ENCODE measurements around the gene POFUT1.
A peak's percentile ranks its signal among the peaks of the same experiment; 100 is the strongest.
"Not testable (repeated sequence)": the region's sequence is repeated elsewhere in the genome, so short reads cannot be mapped to it uniquely, and the experiment has no call there.

POFUT1 gene

GRCh38 chr20:32207626-32208498 is at the start of gene POFUT1, which contains the start of gene PLAGL2:
Gene POFUT1 (plus strand): TSS chr20:32207880. CDS start chr20:32207942, 62 bp downstream.
Gene PLAGL2 (minus strand): TSS chr20:32207743. CDS start chr20:32202178, 5,565 bp downstream.
- DNase-seq (ENCODE audit: low read depth), result peak; percentile 78

GRCh38 chr20:32158351-32158750 is 49.3 kb upstream of the POFUT1 start:
- DNase-seq (ENCODE audit: low read depth), result no peak

DNA sequence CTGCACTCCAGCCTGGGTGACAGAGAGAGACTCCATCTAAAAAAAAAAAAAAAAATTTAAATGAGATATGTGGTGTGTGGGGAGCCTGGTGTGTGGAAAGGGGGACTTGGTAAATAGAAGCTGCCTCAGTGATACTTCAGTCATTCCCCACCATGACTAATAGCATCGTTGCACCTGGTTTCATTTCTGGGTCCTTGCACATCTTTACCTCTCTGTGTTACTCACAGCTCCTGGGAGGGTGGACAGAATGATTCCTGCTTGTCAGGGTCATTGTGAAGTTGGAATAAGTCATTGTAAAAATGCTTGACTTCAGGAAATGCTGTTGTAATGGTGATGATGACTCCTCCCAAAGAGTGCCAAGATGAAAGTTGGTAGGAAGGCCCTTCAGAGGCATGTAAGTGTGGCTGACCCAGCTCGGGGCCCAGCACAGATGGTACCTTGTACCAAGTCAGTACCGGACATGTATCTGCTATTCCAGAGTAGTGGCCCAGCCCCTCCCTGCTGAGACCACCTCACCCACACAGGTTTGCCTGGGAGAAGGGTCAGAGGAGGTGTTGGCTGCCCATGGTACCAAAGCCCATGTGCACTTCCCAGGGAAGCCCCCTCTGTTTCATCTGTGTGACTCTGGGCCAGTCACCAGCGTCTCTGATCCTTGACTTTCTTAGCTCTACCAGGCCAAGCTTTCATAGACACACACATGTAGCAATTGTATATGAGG is 48.6 kb upstream of the POFUT1 start:
- DNase-seq (ENCODE audit: low read depth), result no peak

- no peak for DNase-seq (ENCODE audit: low read depth)
Measured at GRCh38 chr20:32159766-32160221, 47.9 kb upstream of the POFUT1 start.

DNA sequence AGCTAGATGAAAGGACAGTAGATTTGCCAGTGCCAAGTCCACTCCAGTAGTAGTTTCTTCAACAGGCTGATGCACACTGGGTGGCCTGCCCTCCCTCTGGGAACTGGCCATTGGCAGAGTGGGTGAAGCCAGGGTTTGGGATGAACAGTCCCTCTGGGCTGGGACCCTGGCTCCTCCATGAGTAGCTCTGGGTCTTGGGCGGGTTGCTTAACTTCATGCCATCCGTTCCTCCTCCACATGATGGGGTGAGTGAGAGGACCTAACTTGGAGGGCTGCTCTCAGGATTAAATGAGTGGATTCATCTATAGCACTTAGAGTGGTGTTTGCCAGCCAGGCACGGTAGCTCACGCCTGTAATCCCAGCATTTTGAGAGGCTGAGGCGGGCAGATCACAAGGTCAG is 47.3 kb upstream of the POFUT1 start:
- no peak for DNase-seq (ENCODE audit: low read depth)

GRCh38 chr20:32162351-32162750 is 45.3 kb upstream of the POFUT1 start:
- DNase-seq (ENCODE audit: low read depth), result no peak

- DNase-seq (ENCODE audit: low read depth), result no peak
Measured at GRCh38 chr20:32163951-32164350, 43.7 kb upstream of the POFUT1 start.

DNA sequence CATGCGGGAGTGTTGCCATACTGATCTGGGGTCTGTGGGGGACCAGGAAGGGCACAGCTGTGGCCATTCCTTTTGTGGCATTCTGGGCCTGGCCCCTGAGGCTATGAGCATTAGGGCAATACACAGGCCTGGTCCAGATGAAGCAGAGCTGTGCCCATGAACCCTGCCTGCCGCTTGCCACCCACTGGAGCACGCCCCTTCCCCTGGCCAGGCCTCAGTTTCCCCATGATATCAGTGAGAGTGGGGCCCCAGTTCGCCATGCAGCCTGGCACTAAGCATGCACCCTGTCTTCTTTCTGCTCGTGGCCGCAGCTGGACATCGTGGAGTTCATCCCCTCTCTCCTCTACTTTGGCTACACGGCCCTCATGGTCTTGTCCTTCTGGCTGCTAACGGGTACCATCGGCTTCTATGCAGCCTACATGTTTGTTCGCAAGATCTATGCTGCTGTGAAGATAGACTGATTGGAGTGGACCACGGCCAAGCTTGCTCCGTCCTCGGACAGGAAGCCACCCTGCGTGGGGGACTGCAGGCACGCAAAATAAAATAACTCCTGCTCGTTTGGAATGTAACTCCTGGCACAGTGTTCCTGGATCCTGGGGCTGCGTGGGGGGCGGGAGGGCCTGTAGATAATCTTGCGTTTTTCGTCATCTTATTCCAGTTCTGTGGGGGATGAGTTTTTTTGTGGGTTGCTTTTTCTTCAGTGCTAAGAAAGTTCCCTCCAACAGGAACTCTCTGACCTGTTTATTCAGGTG is 42.5 kb upstream of the POFUT1 start:
- no peak for DNase-seq (ENCODE audit: low read depth)

DNA sequence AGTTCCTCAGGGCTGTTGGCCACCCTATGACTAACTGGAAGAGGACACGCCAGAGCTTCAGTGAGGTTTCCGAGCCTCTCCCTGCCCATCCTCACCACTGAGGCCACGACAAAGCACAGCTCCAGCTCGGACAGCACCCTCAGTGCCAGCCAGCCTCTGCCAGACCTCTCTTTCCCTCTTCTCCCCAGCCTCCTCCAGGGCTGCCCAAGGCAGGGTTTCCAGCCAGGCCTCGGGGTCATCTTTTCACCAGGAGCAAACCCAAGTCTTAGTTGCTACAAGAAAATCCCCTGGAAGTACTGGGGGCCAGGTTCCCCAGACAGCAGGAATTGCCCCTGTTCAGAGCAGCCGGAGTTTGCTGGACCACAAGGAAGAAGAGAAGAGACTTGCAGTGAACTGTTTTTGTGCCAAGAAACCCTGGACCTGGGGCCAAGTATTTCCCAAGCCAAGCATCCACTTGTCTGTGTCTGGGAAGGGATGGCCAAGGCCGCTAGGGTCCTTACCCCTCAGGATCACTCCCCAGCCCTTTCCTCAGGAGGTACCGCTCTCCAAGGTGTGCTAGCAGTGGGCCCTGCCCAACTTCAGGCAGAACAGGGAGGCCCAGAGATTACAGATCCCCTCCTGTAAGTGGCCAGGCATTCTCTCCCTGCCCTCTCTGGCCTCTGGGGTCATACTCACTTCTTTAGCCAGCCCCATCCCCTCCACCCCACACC is 41.7 kb upstream of the POFUT1 start:
- DNase-seq (ENCODE audit: low read depth), result no peak

DNA sequence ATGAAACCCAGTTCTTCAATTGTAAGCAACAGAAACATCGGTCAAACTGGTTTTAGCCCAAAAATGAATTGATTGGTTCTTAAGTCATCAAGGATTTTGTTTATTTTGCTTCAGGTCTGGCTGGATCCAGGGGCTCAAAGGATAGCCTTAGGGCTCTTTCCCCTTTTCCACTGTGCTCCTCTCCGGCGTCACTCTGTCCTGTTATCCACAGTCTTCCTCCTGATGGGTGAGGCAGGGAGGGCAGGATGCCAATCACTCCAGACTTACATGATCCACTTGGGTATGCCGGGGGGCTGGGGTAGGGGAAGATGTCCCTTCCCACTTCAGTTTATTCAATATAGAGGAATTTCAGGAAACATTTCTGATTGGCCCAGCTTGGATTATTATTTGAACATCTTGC is 40.1 kb upstream of the POFUT1 start:
- no peak for DNase-seq (ENCODE audit: low read depth)

GRCh38 chr20:32168184-32168910 is 39.3 kb upstream of the POFUT1 start:
- no peak for DNase-seq (ENCODE audit: low read depth)

GRCh38 chr20:32177696-32178095 is 30.0 kb upstream of the POFUT1 start:
- DNase-seq (ENCODE audit: low read depth), result not testable (repeated sequence)

DNA sequence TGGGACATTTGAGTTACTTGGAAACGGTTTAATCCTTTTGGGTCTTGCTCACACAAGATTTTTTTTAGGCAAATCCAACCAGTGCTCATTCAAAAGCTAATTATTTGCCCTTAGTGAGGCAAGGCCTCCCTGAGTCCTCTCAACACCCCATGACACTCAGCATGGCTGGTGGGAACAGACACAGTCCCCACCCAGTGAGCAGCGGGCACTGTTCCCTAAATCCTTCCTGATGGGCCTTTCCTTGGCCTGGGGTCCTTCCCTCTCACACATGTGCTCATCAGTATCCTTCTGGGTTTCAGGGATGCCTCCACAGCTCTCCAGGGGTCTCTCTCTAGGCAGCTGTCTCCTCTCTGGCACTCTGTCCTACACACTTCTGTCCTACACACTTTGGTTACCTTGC is 28.2 kb upstream of the POFUT1 start:
- no peak for DNase-seq (ENCODE audit: low read depth)

DNA sequence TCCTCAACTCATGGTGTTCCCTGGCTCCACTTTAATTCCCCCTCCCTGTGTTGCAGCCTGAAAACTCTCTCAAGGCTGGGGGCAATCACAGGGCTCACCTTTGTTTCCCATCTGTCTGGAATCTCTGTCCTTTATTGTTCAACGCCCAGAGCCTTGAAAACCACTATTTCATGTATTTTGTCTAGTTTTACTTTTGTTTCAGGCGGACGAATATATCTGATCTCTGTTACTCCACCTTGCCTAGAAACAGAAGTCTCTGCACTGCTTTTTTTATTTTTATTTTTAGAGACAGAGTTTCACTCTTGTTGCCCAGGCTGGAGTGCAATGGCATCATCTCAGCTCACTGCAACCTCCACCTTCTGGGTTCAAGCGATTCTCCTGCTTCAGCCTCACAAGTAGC is 27.7 kb upstream of the POFUT1 start:
- no peak for DNase-seq (ENCODE audit: low read depth)

- DNase-seq (ENCODE audit: low read depth), result no peak
Measured at GRCh38 chr20:32181606-32182005, 26.1 kb upstream of the POFUT1 start.

DNA sequence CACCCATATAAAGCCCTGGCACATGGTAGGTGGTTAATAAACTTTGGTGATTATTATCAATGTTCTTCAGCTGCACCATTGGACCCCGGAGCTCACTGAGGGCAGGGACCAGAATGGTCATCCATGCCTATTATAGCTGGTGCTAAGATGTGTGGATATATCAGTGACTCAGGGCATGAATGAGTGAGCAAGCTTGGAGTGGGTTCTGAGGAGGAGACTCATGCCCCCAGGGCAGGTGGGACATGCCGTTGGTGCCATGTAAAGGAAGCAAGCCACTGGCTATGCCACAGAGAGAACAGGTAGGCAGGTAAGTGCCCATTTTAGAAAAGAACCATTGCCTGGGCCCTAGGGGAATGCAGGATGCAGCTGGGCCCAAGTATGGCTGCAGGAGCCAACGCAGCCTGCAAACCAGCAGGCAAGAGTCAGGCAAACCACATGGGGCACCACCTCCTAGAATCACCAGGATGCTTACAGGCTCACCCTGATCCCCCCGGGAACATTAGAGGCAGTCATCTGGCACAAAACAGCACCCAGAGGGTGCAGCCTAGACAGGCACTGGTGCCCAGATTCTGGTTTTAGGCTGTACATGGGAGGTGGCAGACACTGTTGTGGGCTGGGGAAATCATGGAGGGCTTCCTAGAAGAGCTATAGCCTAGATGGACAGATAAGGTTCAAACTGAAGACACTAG is 23.6 kb upstream of the POFUT1 start:
- no peak for DNase-seq (ENCODE audit: low read depth)

DNA sequence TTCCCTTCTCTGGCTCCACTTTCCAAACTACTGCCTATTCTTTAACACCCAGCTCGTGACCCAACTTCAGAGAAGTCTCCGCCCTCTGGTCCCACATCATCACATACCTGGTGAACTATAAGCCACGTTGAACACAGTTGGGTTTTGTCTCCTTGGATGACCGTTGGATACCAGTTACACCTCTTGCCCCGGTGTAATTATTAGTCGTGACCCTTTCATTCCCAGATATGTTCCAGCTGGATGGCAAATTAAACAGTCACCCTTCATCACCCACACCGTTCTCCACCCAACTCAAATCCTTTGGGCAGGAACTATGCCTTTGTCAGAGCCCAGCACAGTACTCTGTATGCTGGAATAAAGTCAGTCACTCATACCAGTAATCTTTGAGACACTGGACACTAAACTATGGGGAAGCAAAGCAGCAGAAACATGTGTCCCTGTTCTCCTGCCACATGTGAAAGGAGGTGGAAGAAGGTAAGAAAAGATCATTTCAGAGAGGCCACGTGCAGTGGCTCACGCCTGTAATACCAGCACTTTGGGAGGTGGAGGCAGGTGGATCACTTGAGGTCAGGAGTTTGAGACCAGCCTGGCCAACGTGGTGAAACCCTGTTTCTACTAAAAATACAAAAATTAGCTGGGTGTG is 22.6 kb upstream of the POFUT1 start:
- DNase-seq (ENCODE audit: low read depth), result no peak

- DNase-seq (ENCODE audit: low read depth), result no peak
Measured at GRCh38 chr20:32186506-32186905, 21.2 kb upstream of the POFUT1 start.

DNA sequence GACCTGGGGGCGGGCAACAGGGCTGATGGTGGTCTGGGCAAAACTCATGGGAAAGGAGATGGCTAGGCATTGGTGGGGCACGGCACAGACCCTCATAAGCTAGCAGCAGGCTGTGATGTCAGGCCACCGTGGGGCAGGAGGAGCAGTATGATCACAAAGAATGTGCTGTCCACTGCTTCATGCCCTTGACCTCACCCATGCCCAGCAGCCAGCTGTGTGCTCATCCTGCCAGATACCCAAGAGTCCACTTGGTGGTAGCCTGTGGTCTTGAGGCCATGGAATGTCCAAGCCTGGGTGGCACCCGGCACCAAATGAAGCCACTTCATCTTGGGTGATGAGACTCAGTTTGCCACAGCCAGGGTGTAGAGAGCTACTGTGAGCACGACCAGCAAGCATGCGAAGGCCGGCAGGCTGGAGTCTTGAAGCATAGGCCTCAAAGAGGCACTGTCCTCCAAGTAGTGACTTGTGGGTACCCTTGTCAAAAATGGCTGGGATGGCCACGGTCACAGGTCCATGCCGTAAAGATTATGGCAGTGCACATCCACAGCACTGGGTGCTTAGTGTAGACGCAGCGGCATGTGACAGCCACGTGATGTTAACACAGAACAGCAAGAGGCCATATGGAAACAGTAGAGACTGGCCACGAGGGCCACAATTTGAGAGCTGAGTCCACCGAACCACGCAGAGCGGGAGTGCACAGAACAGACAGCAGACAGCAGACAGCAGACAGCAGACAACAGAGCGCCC is 19.1 kb upstream of the POFUT1 start:
- DNase-seq (ENCODE audit: low read depth), result no peak
